ENCODE data around the gene PCA3.

Gene PCA3

DNA sequence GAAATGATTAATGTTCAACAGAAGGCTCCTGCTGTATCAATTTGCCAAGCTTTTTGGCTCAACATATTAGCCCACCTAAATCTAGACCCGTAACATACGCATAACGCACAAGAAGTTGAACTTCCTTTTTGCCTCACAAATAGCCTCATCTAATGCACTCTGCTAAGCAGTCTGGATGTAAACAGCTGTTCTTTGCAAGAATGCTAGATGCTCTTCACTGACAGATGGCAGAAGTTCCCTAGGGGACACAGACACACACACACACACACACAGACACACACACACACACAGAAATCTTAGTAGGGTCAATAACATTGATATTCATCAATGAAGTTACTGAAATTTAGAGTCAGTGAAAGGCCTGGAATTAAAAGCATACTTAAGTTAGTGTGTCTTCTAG lies 13.2 kb upstream of the PCA3 start:
- H3K4me3 ChIP-seq (ENCODE audit: low read length in 2 of 2) = no peak overlapping the region
- no peaks in the 10 kb centered on the region for H3K36me3 ChIP-seq (ENCODE audit: control insufficient read depth in 2 of 2, insufficient read depth in 2 of 2, low read length in 2 of 2)
- no peaks in the 10 kb centered on the region for H3K4me1 ChIP-seq (ENCODE audit: control insufficient read depth in 2 of 2, insufficient read depth in 2 of 2, low read length in 2 of 2)
- no peak overlapping the region for H3K27ac ChIP-seq (ENCODE audit: low read depth in 2 of 2, low read length in 2 of 2)
- no peak overlapping the region for H3K9ac ChIP-seq (ENCODE audit: low read depth in 1 of 2, low read length in 2 of 2)
- no peaks in the 10 kb centered on the region for H3K27me3 ChIP-seq (ENCODE audit: control insufficient read depth in 2 of 2, insufficient read depth in 2 of 2, low read length in 2 of 2)
- peaks cover 0 to under 1% of the 10 kb centered on the region in 2 donors for H3K9me3 ChIP-seq (ENCODE audit: control insufficient read depth in 2 of 2, low read length in 2 of 2)

DNA sequence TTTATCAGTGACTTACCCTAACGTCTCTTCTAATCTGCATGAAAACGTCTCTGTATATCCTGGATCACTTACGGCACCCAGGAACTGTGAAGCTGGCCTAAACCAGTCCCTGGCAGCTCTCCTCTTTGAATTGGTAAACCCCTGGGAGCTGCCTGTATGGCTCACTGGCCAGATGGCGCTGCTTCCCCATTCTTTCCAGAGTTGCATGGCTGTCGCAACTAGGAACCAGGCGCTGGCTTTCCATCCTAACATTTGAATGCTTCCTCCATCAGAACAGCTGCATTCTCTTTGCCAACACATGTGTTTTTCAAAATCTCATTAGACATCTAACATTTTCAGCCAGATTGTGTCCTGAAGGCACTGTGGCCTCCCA lies 8.0 kb upstream of the PCA3 start:
- H3K9ac ChIP-seq (ENCODE audit: low read depth in 1 of 2, low read length in 2 of 2) = no peak overlapping the region
- no peak overlapping the region for H3K27ac ChIP-seq (ENCODE audit: low read depth in 2 of 2, low read length in 2 of 2)
- H3K36me3 ChIP-seq (ENCODE audit: control insufficient read depth in 2 of 2, insufficient read depth in 2 of 2, low read length in 2 of 2) = no peaks in the 10 kb centered on the region
- H3K9me3 ChIP-seq (ENCODE audit: control insufficient read depth in 2 of 2, low read length in 2 of 2) = no peaks in the 10 kb centered on the region
- H3K4me3 ChIP-seq (ENCODE audit: low read length in 2 of 2) = no peak overlapping the region
- H3K4me1 ChIP-seq (ENCODE audit: control insufficient read depth in 2 of 2, insufficient read depth in 2 of 2, low read length in 2 of 2) = no peaks in the 10 kb centered on the region
- peaks cover 0 to 3% of the 10 kb centered on the region in 2 donors for H3K27me3 ChIP-seq (ENCODE audit: control insufficient read depth in 2 of 2, insufficient read depth in 2 of 2, low read length in 2 of 2)

DNA sequence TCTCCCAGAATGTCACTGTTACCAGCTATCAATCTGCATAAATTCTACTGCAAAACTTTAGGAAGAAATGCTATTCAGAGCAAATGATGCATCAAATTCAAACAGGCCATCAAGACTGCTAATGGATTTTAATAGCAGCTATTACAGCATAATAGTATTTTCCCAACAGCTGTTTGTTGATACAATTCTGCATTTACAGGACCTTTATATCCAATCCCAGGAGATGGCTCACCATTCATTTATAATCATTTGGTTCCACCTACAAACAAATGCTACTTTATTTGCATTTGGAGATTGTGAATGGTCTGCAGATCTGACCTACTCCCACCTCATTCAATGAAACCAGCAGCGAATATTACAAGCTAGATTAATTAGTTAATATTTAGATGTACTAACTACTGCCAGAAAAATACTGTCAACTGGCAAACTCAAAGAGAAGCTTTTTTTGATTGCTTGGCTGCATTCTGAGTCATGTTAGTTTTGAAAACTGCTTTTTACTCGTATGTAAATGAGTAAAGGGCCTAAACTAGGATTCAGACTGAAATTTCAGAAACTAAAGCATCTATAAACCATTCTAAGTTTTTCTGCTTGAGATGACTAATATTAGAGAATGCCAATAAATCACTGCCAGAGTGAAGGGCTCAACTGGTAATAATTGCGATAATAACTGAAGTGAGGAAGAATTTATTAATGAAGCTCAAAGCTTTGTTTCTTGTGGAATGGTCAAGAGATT lies 7.1 kb upstream of the PCA3 start:
- no peak overlapping the region for H3K4me3 ChIP-seq (ENCODE audit: low read length in 2 of 2)
- H3K4me1 ChIP-seq (ENCODE audit: control insufficient read depth in 2 of 2, insufficient read depth in 2 of 2, low read length in 2 of 2) = no peaks in the 10 kb centered on the region
- H3K9ac ChIP-seq (ENCODE audit: low read depth in 1 of 2, low read length in 2 of 2) = no peak overlapping the region
- H3K27ac ChIP-seq (ENCODE audit: low read depth in 2 of 2, low read length in 2 of 2) = no peak overlapping the region
- no peaks in the 10 kb centered on the region for H3K9me3 ChIP-seq (ENCODE audit: control insufficient read depth in 2 of 2, low read length in 2 of 2)
- H3K36me3 ChIP-seq (ENCODE audit: control insufficient read depth in 2 of 2, insufficient read depth in 2 of 2, low read length in 2 of 2) = no peaks in the 10 kb centered on the region
- H3K27me3 ChIP-seq (ENCODE audit: control insufficient read depth in 2 of 2, insufficient read depth in 2 of 2, low read length in 2 of 2) = peaks cover 0 to 3% of the 10 kb centered on the region in 2 donors

GRCh38 chr9:76758476-76758875 lies 5.8 kb upstream of the PCA3 start:
- Histone ChIP-seq H3K36me3 (ENCODE audit: control insufficient read depth in 2 of 2, insufficient read depth in 2 of 2, low read length in 2 of 2) (no peaks in the 10 kb centered on the region), H3K9me3 (ENCODE audit: control insufficient read depth in 2 of 2, low read length in 2 of 2) (no peaks in the 10 kb centered on the region)

DNA sequence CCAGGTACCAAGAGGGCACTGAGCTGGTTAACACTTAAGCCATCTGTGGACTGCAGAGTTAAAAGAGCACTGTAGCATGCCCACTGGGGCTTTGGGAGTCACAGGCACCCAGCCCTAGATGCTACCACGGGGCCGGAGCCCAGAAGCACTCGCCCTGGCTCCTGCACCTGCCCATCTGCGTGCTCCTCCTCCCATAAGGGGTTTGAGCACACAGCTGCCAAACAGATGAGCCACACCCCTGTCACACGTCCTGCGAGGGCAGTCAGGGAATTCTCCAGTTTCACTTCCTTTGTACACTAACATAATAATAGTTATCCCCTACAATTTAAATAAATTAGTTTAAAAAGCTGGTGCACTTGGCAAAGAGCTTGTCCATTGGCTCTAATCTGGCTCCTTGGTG lies 4.5 kb upstream of the PCA3 start:
- no peaks in the 10 kb centered on the region for H3K36me3 ChIP-seq (ENCODE audit: control insufficient read depth in 2 of 2, insufficient read depth in 2 of 2, low read length in 2 of 2)
- no peaks in the 10 kb centered on the region for H3K4me1 ChIP-seq (ENCODE audit: control insufficient read depth in 2 of 2, insufficient read depth in 2 of 2, low read length in 2 of 2)
- H3K9me3 ChIP-seq (ENCODE audit: control insufficient read depth in 2 of 2, low read length in 2 of 2) = no peaks in the 10 kb centered on the region
- no peak overlapping the region for H3K27ac ChIP-seq (ENCODE audit: low read depth in 2 of 2, low read length in 2 of 2)
- peaks cover 2 to 3% of the 10 kb centered on the region in 2 donors for H3K27me3 ChIP-seq (ENCODE audit: control insufficient read depth in 2 of 2, insufficient read depth in 2 of 2, low read length in 2 of 2)
- H3K9ac ChIP-seq (ENCODE audit: low read depth in 1 of 2, low read length in 2 of 2) = no peak overlapping the region
- H3K4me3 ChIP-seq (ENCODE audit: low read length in 2 of 2) = no peak overlapping the region

More at GRCh38 chr9:76758476-76758875, 5.8 kb upstream of the PCA3 start:
- Histone ChIP-seq H3K27ac (ENCODE audit: low read depth in 2 of 2, low read length in 2 of 2) (no peak overlapping the region), H3K9ac (ENCODE audit: low read depth in 1 of 2, low read length in 2 of 2) (no peak overlapping the region), H3K4me1 (ENCODE audit: control insufficient read depth in 2 of 2, insufficient read depth in 2 of 2, low read length in 2 of 2) (no peaks in the 10 kb centered on the region), H3K27me3 (ENCODE audit: control insufficient read depth in 2 of 2, insufficient read depth in 2 of 2, low read length in 2 of 2) (peaks cover 0 to 3% of the 10 kb centered on the region in 2 donors), H3K4me3 (ENCODE audit: low read length in 2 of 2) (no peak overlapping the region)

DNA sequence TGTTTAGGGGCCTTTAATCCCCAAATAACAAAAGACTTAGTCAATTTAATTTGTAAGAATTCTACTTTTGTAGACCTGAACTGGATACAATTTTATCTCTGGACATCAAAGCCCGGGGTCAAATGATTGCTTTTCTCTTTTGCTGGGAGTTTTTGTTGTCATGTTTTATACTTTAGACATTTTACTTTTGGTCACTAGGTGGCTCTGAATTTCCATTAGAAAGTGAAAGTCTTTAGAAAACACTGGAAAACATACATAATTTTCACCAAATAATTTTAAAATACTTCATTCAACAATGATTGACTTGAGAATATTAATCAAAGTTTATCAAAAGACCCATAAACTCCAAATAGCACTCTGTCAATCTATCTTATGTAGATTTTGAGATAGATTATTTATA lies 2.8 kb upstream of the PCA3 start:
- Histone ChIP-seq H3K27ac (ENCODE audit: low read depth in 2 of 2, low read length in 2 of 2) (no peak overlapping the region), H3K9me3 (ENCODE audit: control insufficient read depth in 2 of 2, low read length in 2 of 2) (no peaks in the 10 kb centered on the region), H3K4me3 (ENCODE audit: low read length in 2 of 2) (no peak overlapping the region), H3K4me1 (ENCODE audit: control insufficient read depth in 2 of 2, insufficient read depth in 2 of 2, low read length in 2 of 2) (no peaks in the 10 kb centered on the region), H3K36me3 (ENCODE audit: control insufficient read depth in 2 of 2, insufficient read depth in 2 of 2, low read length in 2 of 2) (no peaks in the 10 kb centered on the region), H3K9ac (ENCODE audit: low read depth in 1 of 2, low read length in 2 of 2) (no peak overlapping the region), H3K27me3 (ENCODE audit: control insufficient read depth in 2 of 2, insufficient read depth in 2 of 2, low read length in 2 of 2) (peaks cover 2 to 3% of the 10 kb centered on the region in 2 donors)

DNA sequence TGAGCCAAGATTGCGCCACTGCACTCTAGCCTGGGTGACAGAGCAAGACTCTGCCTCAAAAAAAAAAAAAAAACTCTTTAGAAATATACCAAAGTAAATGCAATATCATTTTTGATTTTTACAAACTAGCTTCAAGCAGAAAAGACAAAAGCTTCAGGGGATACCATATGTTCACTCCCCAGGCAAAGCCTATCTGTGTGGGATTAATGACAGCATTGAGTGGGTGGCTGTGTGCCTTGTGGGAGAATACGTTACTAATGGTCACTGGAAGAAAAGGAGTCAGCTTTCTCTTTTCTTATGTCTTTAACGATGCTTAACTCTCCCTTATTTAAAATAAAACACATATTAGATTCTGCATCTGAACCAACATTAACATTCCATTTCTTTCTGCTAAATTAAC lies 1.9 kb downstream of the PCA3 start:
- Histone ChIP-seq H3K36me3 (ENCODE audit: control insufficient read depth in 2 of 2, insufficient read depth in 2 of 2, low read length in 2 of 2) (no peaks in the 10 kb centered on the region), H3K4me3 (ENCODE audit: low read length in 2 of 2) (no peak overlapping the region), H3K27me3 (ENCODE audit: control insufficient read depth in 2 of 2, insufficient read depth in 2 of 2, low read length in 2 of 2) (peaks cover 0 to 2% of the 10 kb centered on the region in 2 donors), H3K9ac (ENCODE audit: low read depth in 1 of 2, low read length in 2 of 2) (no peak overlapping the region), H3K9me3 (ENCODE audit: control insufficient read depth in 2 of 2, low read length in 2 of 2) (no peaks in the 10 kb centered on the region), H3K4me1 (ENCODE audit: control insufficient read depth in 2 of 2, insufficient read depth in 2 of 2, low read length in 2 of 2) (no peaks in the 10 kb centered on the region), H3K27ac (ENCODE audit: low read depth in 2 of 2, low read length in 2 of 2) (no peak overlapping the region)

DNA sequence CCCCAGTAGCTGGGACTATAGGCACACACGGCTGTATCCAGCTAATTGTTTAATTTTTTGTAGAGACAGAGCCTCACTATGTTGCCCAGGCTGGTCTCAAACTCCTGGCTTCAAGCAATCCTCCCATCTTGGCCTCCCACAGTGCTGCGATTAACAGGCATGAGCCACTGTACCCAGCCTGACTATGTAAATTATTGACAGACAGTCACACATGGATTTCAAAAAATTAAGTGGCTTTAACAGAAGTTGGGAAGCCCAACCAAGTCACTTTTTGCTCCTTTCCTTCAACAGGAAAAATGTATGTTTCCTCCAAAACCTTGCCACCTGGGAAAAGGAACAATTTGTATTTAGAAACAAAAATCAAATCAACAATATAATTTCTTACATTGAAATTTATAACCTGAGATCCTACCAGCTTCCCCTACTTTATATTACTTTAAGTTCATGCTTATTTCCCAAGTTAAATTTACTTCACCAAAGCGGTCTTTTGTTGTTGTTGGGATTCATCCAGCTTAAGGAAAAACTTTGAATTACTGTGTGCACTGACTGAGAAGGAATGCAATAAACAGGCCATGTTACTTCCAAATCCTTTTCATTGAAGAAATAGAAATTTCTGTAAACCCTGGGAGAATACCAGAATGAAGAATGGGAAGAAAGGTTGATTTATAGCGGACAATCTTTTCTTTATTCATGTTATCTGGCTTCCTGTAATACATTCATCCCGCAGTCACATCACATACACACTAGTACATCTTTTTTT lies 8.6 kb downstream of the PCA3 start:
- Histone ChIP-seq H3K36me3 (ENCODE audit: control insufficient read depth in 2 of 2, insufficient read depth in 2 of 2, low read length in 2 of 2) (no peaks in the 10 kb centered on the region), H3K27me3 (ENCODE audit: control insufficient read depth in 2 of 2, insufficient read depth in 2 of 2, low read length in 2 of 2) (no peaks in the 10 kb centered on the region), H3K4me1 (ENCODE audit: control insufficient read depth in 2 of 2, insufficient read depth in 2 of 2, low read length in 2 of 2) (no peaks in the 10 kb centered on the region), H3K9me3 (ENCODE audit: control insufficient read depth in 2 of 2, low read length in 2 of 2) (no peaks in the 10 kb centered on the region), H3K9ac (ENCODE audit: low read depth in 1 of 2, low read length in 2 of 2) (no peak overlapping the region), H3K27ac (ENCODE audit: low read depth in 2 of 2, low read length in 2 of 2) (no peak overlapping the region), H3K4me3 (ENCODE audit: low read length in 2 of 2) (no peak overlapping the region)

DNA sequence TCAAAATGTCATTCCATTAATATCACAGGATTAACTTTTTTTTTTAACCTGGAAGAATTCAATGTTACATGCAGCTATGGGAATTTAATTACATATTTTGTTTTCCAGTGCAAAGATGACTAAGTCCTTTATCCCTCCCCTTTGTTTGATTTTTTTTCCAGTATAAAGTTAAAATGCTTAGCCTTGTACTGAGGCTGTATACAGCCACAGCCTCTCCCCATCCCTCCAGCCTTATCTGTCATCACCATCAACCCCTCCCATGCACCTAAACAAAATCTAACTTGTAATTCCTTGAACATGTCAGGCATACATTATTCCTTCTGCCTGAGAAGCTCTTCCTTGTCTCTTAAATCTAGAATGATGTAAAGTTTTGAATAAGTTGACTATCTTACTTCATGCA lies 20.6 kb downstream of the PCA3 start:
- Histone ChIP-seq H3K9me3 (ENCODE audit: control insufficient read depth in 2 of 2, low read length in 2 of 2) (no peaks in the 10 kb centered on the region), H3K9ac (ENCODE audit: low read depth in 1 of 2, low read length in 2 of 2) (no peak overlapping the region), H3K4me1 (ENCODE audit: control insufficient read depth in 2 of 2, insufficient read depth in 2 of 2, low read length in 2 of 2) (no peaks in the 10 kb centered on the region), H3K4me3 (ENCODE audit: low read length in 2 of 2) (no peak overlapping the region), H3K27ac (ENCODE audit: low read depth in 2 of 2, low read length in 2 of 2) (no peak overlapping the region), H3K27me3 (ENCODE audit: control insufficient read depth in 2 of 2, insufficient read depth in 2 of 2, low read length in 2 of 2) (no peaks in the 10 kb centered on the region), H3K36me3 (ENCODE audit: control insufficient read depth in 2 of 2, insufficient read depth in 2 of 2, low read length in 2 of 2) (no peaks in the 10 kb centered on the region)

- no peak overlapping the region for H3K27ac ChIP-seq (ENCODE audit: low read depth in 2 of 2, low read length in 2 of 2)
- H3K4me3 ChIP-seq (ENCODE audit: low read length in 2 of 2) = no peak overlapping the region
- peaks cover 0 to 6% of the 10 kb centered on the region in 2 donors for H3K4me1 ChIP-seq (ENCODE audit: control insufficient read depth in 2 of 2, insufficient read depth in 2 of 2, low read length in 2 of 2)
- H3K9me3 ChIP-seq (ENCODE audit: control insufficient read depth in 2 of 2, low read length in 2 of 2) = no peaks in the 10 kb centered on the region
- no peak overlapping the region for H3K9ac ChIP-seq (ENCODE audit: low read depth in 1 of 2, low read length in 2 of 2)
- H3K36me3 ChIP-seq (ENCODE audit: control insufficient read depth in 2 of 2, insufficient read depth in 2 of 2, low read length in 2 of 2) = no peaks in the 10 kb centered on the region
- H3K27me3 ChIP-seq (ENCODE audit: control insufficient read depth in 2 of 2, insufficient read depth in 2 of 2, low read length in 2 of 2) = no peaks in the 10 kb centered on the region
Observed at GRCh38 chr9:76785501-76785900, 21.3 kb downstream of the PCA3 start.
